Liver (tissue), 9 donors: ENCODE results near the gene EYA4. TPM values are rescaled to one million over a fixed set of nuclear protein-coding genes. Genes with fewer than 3 reads are reported as not detected.
A peak's percentile ranks its signal among the peaks of the same experiment; 100 is the strongest.

Experiments
- DNase-seq: peaks from one replicate; pipeline ENCODE4 v3.0.0-alpha.2; 2017; ENCODE audit warnings: low spot score
- H3K27ac ChIP-seq, 2 donors: one replicate each; pipeline ENCODE4 v1.7.0; 2013; ENCODE audit warnings: inconsistent platforms in 2 of 2, low read length in 2 of 2, control low read depth in 1 of 2, low read depth in 1 of 2, mild to moderate bottlenecking in 1 of 2
- H3K27me3 ChIP-seq, 4 donors: one replicate each; pipeline versions ENCODE4 v1.6.1 to v1.7.0; 2013; ENCODE audit warnings: low read length in 3 of 4, inconsistent platforms in 1 of 4, mild to moderate bottlenecking in 1 of 4, moderate library complexity in 1 of 4; ENCODE audit not compliant: control insufficient read depth in 4 of 4, insufficient read depth in 4 of 4
- H3K36me3 ChIP-seq, 4 donors: one replicate each; pipeline versions ENCODE4 v1.6.1 to v1.7.0; 2013; ENCODE audit warnings: low read length in 3 of 4, mild to moderate bottlenecking in 3 of 4, low read depth in 1 of 4, moderate library complexity in 1 of 4; ENCODE audit not compliant: control insufficient read depth in 4 of 4, insufficient read depth in 3 of 4
- H3K4me1 ChIP-seq, 4 donors: one replicate each; pipeline versions ENCODE4 v1.6.1 to v1.7.0; 2013; ENCODE audit warnings: low read length in 3 of 4, mild to moderate bottlenecking in 3 of 4, moderate library complexity in 1 of 4; ENCODE audit not compliant: control insufficient read depth in 4 of 4, insufficient read depth in 4 of 4
- H3K4me3 ChIP-seq, 3 donors: one replicate each; pipeline versions ENCODE4 v1.6.1 to v1.7.0; 2013; ENCODE audit warnings: low read length in 3 of 3, control low read depth in 1 of 3, low read depth in 1 of 3, mild to moderate bottlenecking in 1 of 3
- H3K9ac ChIP-seq, 2 donors: one replicate each; pipeline ENCODE4 v1.7.0; 2013; ENCODE audit warnings: low read length in 2 of 2, mild to moderate bottlenecking in 2 of 2, moderate library complexity in 2 of 2, control low read depth in 1 of 2, low read depth in 1 of 2
- H3K9me3 ChIP-seq, 4 donors: one replicate each; pipeline versions ENCODE4 v1.6.1 to v1.7.0; 2013; ENCODE audit warnings: low read length in 3 of 4; ENCODE audit not compliant: control insufficient read depth in 4 of 4
- ATF3 ChIP-seq: IDR thresholded peaks from 2 replicates; pipeline ENCODE4 v1.6.1; 2016; ENCODE audit warnings: antibody characterized with exemption
- CTCF ChIP-seq: fragments of 150-350 bp; IDR thresholded peaks from 2 replicates; pipeline ENCODE4 v1.5.1; 2017; ENCODE audit warnings: improper control_type of control experiment, low read depth, low read length; ENCODE audit not compliant: missing input control
- EGR1 ChIP-seq, 2 donors: IDR thresholded peaks; 2 replicates each; pipeline ENCODE4 v1.6.1; 2016 to 2018; ENCODE audit warnings: antibody characterized with exemption in 2 of 2, low read depth in 2 of 2
- FOXA1 ChIP-seq: IDR thresholded peaks from 2 replicates; pipeline ENCODE4 v1.6.1; 2016; ENCODE audit warnings: antibody characterized with exemption
- FOXA2 ChIP-seq: IDR thresholded peaks from 2 replicates; pipeline ENCODE4 v1.6.1; 2016; ENCODE audit warnings: antibody characterized with exemption
- GABPA ChIP-seq, 2 donors: IDR thresholded peaks in 1 of 2; conservative IDR thresholded peaks in 1 of 2; 2 replicates each; pipeline ENCODE4 v1.6.1; 2016; ENCODE audit warnings: antibody characterized with exemption in 2 of 2, mild to moderate bottlenecking in 1 of 2, moderate library complexity in 1 of 2
- HNF4A ChIP-seq, 2 donors: conservative IDR thresholded peaks; 2 replicates each; pipeline ENCODE4 v1.6.1; 2016; ENCODE audit warnings: antibody characterized with exemption in 2 of 2, mild to moderate bottlenecking in 2 of 2
- HNF4G ChIP-seq: IDR thresholded peaks from 2 replicates; pipeline ENCODE4 v1.6.1; 2016; ENCODE audit warnings: antibody characterized with exemption
- JUND ChIP-seq, 2 donors: IDR thresholded peaks; 2 replicates each; pipeline ENCODE4 v1.6.1; 2016; ENCODE audit warnings: antibody characterized with exemption in 2 of 2
- MAX ChIP-seq: IDR thresholded peaks from 2 replicates; pipeline ENCODE4 v1.6.1; 2016; ENCODE audit warnings: antibody characterized with exemption
- NR2F2 ChIP-seq: IDR thresholded peaks from 2 replicates; pipeline ENCODE4 v1.6.1; 2016; ENCODE audit warnings: antibody characterized with exemption
- RAD21 ChIP-seq, 2 donors: IDR thresholded peaks; 2 replicates each; pipeline ENCODE4 v1.6.1; 2016; ENCODE audit warnings: antibody characterized with exemption in 2 of 2, mild to moderate bottlenecking in 2 of 2
- REST ChIP-seq: IDR thresholded peaks from 2 replicates; pipeline ENCODE4 v1.6.1; 2016; ENCODE audit warnings: antibody characterized with exemption, mild to moderate bottlenecking
- RXRA ChIP-seq, 2 donors: IDR thresholded peaks; 2 replicates each; pipeline ENCODE4 v1.6.1; 2017 to 2018; ENCODE audit warnings: antibody characterized with exemption in 2 of 2, mild to moderate bottlenecking in 1 of 2
- SP1 ChIP-seq: IDR thresholded peaks from 2 replicates; pipeline ENCODE4 v1.6.1; 2018; ENCODE audit warnings: antibody characterized with exemption, mild to moderate bottlenecking
- TAF1 ChIP-seq: conservative IDR thresholded peaks from 2 replicates; pipeline ENCODE4 v1.6.1; 2016; ENCODE audit warnings: antibody characterized with exemption, mild to moderate bottlenecking
- YY1 ChIP-seq: IDR thresholded peaks from 2 replicates; pipeline ENCODE4 v1.6.1; 2016; ENCODE audit warnings: antibody characterized with exemption, mild to moderate bottlenecking
- ZBTB33 ChIP-seq: IDR thresholded peaks from 2 replicates; pipeline ENCODE4 v1.6.1; 2016; ENCODE audit warnings: antibody characterized with exemption
- WGBS: extraction: QIAGEN DNeasy Blood & Tissue Kit; methylation state at CpG from one replicate; pipeline ENCODE4 v1.1.7; 2013; 5-methylcytosine and 5-hydroxymethylcytosine counted together
- polyA plus RNA-seq, 2 donors: library from polyadenylated mRNA; stranded (reverse) in 1 of 2; unstranded in 1 of 2; fragments of 200-250 nt in 1 of 2; fragments of >200 nt in 1 of 2; fragmentation: Nextera tagmentation in 1 of 2; extraction: Ambion mirVana in 1 of 2; gene quantifications; one replicate each; pipeline versions ENCODE4 v1.2.1 to v1.2.3, GENCODE V29; 2013 to 2015
- total RNA-seq, 2 donors: library from RNA; depleted of rRNA; stranded (reverse); fragments of >200 nt; gene quantifications; one replicate each; pipeline ENCODE4 v1.2.3, GENCODE V29; 2014
- donor health status: healthy.
- donor health status: healthy.
- donor health status: healthy.
- donor health status: healthy.
- donor health status: healthy.

Gene EYA4
- total and polyA plus RNA-seq, 4 donors = 0.05 to 0.50 TPM; not detected in 2

- peaks cover 0 to 22% (median 5%) of the 10 kb centered on the region in 4 donors for H3K4me1 ChIP-seq
- TF ChIP-seq RXRA (IDR thresholded peaks at IDR 0.05) (peak; percentile 96 to 98), HNF4A (conservative IDR thresholded peaks at IDR 0.05) (peak; percentile 81 to 84), ZBTB33 (peak; percentile 57), FOXA1 (no peak), TAF1 (peak; percentile 41), NR2F2 (peak; percentile 60), REST (peak; percentile 53), CTCF (no peak), EGR1 (IDR thresholded peaks at IDR 0.05; ENCODE audit: low read depth in 2 of 2) (peak in 1 of 2 donors; percentile 48), HNF4G (peak; percentile 53), ATF3 (peak; percentile 88), GABPA (IDR thresholded peaks at IDR 0.05 in 1 of 2, conservative IDR thresholded peaks at IDR 0.05 in 1 of 2) (no peak), RAD21 (IDR thresholded peaks at IDR 0.05) (peak; percentile 22 to 36), FOXA2 (peak; percentile 66), JUND (IDR thresholded peaks at IDR 0.05) (peak; percentile 94 to 98), SP1 (peak; percentile 91), MAX (peak; percentile 59), YY1 (peak; percentile 77)
- peak overlapping the region; percentile 38 to 39 (median 38) for H3K4me3 ChIP-seq
- no peaks in the 10 kb centered on the region for H3K27me3 ChIP-seq
- WGBS = 33% methylated on average over 7 of the region's 7 CpGs
- peak overlapping the region in 1 of 2 donors; percentile 10 for H3K9ac ChIP-seq
- no peaks in the 10 kb centered on the region for H3K9me3 ChIP-seq
- no peak for DNase-seq
- peak overlapping the region; percentile 86 to 94 for H3K27ac ChIP-seq
- no peaks in the 10 kb centered on the region for H3K36me3 ChIP-seq
These were observed 194.0 kb downstream of the EYA4 start for GRCh38 chr6:133435065-133435728.
